Dendritic cell treated with granulocyte-macrophage colony-stimulating factor and Interleukin-4, amounts not matched to agents 40 ng/mL and 50 ng/mL, for 4 days (primary cell): ENCODE measurements around the gene HEXD.

Experiments
- H3K27ac Mint-ChIP-seq: one replicate; pipeline ENCODE4 v1.8.0; 2022; ENCODE audit warnings: mild to moderate bottlenecking, mixed read lengths
- H3K27me3 Mint-ChIP-seq: one replicate; pipeline ENCODE4 v1.8.0; 2022; ENCODE audit warnings: mild to moderate bottlenecking, mixed read lengths
- H3K36me3 Mint-ChIP-seq: one replicate; pipeline ENCODE4 v1.8.0; 2022; ENCODE audit warnings: low read depth, mixed read lengths
- H3K4me1 Mint-ChIP-seq: one replicate; pipeline ENCODE4 v1.8.0; 2022; ENCODE audit warnings: low read depth, mixed read lengths
- H3K4me3 Mint-ChIP-seq: one replicate; pipeline ENCODE4 v1.8.0; 2022; ENCODE audit warnings: mild to moderate bottlenecking, moderate library complexity, mixed read lengths
- H3K9me3 Mint-ChIP-seq: one replicate; pipeline ENCODE4 v1.8.0; 2022; ENCODE audit warnings: mixed read lengths
- intact Hi-C: fragments of 100-400 bp; cut with micrococcal nuclease; formaldehyde crosslinking; loops from one replicate; pipeline ENCODE4 v1.15.0; 2022

Gene HEXD

DNA sequence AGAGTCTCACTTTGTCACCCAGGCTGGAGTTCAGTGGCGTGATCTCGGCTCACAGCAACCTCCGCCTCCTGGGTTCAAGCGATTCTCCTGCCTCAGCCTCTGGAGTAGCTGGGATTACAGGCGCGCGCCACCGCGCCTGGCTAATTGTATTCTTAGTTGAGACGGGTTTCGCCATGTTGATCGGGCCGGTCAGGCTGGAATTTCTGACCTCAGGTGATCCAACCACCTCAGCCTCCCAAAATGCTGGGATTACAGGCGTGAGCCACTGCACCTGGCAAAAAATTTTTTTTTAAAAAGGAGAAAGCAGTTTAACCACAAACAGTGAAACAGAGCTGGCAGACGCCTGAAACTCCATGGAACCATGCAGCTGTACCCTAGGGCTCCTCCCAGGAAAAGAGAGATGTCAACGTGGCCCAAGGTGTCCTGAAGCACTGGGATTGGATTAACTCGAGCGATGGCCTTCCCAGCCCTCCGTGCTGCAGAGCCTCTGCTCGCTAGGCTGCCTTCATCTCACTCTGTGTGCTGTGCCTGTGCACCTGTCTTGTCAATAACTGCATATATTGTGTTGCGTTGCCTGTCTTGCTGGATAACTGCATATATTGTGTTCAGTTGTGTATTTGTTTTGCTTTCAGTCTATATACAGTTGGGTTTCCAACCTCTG, 71.8 kb downstream of the HEXD start:
- no peak overlapping the region for H3K27ac Mint-ChIP-seq
- peaks cover 10% of the 10 kb centered on the region for H3K4me1 Mint-ChIP-seq
- H3K4me3 Mint-ChIP-seq, result no peak overlapping the region
- intact Hi-C loops, result no loop called here
- H3K36me3 Mint-ChIP-seq, result peaks cover 47% of the 10 kb centered on the region
- no peaks in the 10 kb centered on the region for H3K9me3 Mint-ChIP-seq
- H3K27me3 Mint-ChIP-seq, result no peaks in the 10 kb centered on the region

DNA sequence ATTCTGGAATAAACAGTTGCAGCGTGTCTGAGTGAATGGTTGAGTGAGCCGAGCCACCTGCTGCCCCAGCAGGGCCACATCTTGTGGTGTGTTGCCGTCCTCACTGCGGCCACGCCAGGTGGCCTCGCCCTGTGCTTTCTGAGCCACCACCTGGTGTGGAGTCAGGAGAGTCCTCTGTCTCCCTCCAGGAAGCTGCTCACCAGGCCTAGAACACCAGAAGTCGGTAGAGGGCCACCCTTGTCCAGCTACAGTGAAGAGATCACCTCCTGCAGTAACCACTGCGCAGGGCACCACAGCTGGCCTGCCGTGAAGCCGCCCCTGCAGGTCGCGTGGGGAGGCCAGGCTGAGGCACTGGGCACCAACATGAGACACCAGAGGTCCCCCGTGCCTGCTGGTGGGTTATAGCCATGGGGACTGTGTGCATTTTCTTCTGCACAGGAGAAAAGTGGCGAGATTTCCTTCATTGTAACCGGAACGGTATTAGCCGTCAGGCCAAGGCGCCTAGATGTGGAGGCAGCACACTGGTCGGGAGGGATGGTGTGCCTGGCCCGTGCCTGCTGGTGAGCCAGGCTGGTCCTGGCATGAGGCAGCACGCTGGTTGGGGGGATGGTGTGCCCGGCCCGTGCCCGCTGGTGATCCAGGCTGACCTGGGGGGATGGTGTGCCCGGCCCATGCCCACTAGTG, 72.5 kb downstream of the HEXD start:
- Mint-ChIP-seq H3K4me3 (no peak overlapping the region), H3K9me3 (no peaks in the 10 kb centered on the region), H3K36me3 (peaks cover 40% of the 10 kb centered on the region), H3K27ac (no peak overlapping the region), H3K4me1 (peaks cover 13% of the 10 kb centered on the region), H3K27me3 (no peaks in the 10 kb centered on the region)
- intact Hi-C loops, result no loop called here

- Mint-ChIP-seq H3K9me3 (no peaks in the 10 kb centered on the region), H3K36me3 (peaks cover 35% of the 10 kb centered on the region), H3K4me3 (no peak overlapping the region), H3K4me1 (peaks cover 19% of the 10 kb centered on the region), H3K27me3 (no peaks in the 10 kb centered on the region), H3K27ac (no peak overlapping the region)
- intact Hi-C loops, result no loop called here
These were observed 73.0 kb downstream of the HEXD start for GRCh38 chr17:82491196-82491530.

DNA sequence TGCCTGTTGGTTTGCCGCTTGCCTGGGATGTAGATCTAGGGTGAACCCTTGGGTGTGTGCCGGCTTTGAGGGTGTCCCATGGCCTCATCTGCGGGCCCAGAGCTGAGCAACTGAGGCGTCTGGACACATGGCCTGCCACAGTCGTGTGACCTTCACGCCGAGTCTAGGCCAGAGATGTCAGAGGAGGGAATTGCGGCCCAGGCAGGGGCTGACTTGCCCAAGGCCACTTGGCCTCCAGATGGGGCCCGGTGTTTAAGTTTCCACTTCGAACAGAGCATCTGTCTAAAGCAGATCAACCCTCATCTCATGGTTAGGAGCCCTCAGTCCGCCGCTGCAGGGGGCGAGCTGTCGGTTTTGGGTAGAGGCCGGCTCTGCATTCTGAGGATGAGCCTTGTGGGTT, 73.4 kb downstream of the HEXD start:
- intact Hi-C loops, result no loop called here
- no peak overlapping the region for H3K4me3 Mint-ChIP-seq
- H3K9me3 Mint-ChIP-seq, result no peaks in the 10 kb centered on the region
- peaks cover 31% of the 10 kb centered on the region for H3K36me3 Mint-ChIP-seq
- peaks cover 21% of the 10 kb centered on the region for H3K4me1 Mint-ChIP-seq
- no peak overlapping the region for H3K27ac Mint-ChIP-seq
- H3K27me3 Mint-ChIP-seq, result no peaks in the 10 kb centered on the region
